Hippocampal formation (tissue), 2 donors: ENCODE data around the gene ST14.

ENCODE experiments used
- DNase-seq, 2 donors: peaks; one replicate each; lab custom pipeline; 2025; lab: John Stamatoyannopoulos, UW

Gene ST14

GRCh38 chr11:130159657-130160497, at the start of gene ST14:
Gene ST14, plus strand, starts transcription at chr11:130159782. Its CDS starts 198 bp downstream, at chr11:130159980.
- no peak for DNase-seq

GRCh38 chr11:130110339-130111108, 49.1 kb upstream of the ST14 start:
- no peak for DNase-seq

- DNase-seq: no peak
These were observed 47.3 kb upstream of the ST14 start for GRCh38 chr11:130112071-130112830.

- no peak for DNase-seq
These were observed 45.3 kb upstream of the ST14 start for GRCh38 chr11:130114281-130114680.

GRCh38 chr11:130114726-130115125, 44.9 kb upstream of the ST14 start:
- DNase-seq: no peak

GRCh38 chr11:130115218-130115617, 44.4 kb upstream of the ST14 start:
- DNase-seq: no peak

GRCh38 chr11:130118165-130118564, 41.4 kb upstream of the ST14 start:
- DNase-seq: no peak

GRCh38 chr11:130118636-130119387, 40.8 kb upstream of the ST14 start:
- no peak for DNase-seq

GRCh38 chr11:130120045-130120444, 39.5 kb upstream of the ST14 start:
- no peak for DNase-seq

- DNase-seq: no peak
These were observed 38.1 kb upstream of the ST14 start for GRCh38 chr11:130121445-130121978.

GRCh38 chr11:130122141-130122575, 37.4 kb upstream of the ST14 start:
- DNase-seq: no peak

GRCh38 chr11:130123414-130124040, 36.1 kb upstream of the ST14 start:
- no peak for DNase-seq

- DNase-seq: no peak
These were observed 35.5 kb upstream of the ST14 start for GRCh38 chr11:130124096-130124495.

GRCh38 chr11:130125638-130126037, 33.9 kb upstream of the ST14 start:
- DNase-seq: no peak

GRCh38 chr11:130126516-130126915, 33.1 kb upstream of the ST14 start:
- no peak for DNase-seq

- DNase-seq: no peak
These were observed 32.1 kb upstream of the ST14 start for GRCh38 chr11:130127509-130127908.

GRCh38 chr11:130128626-130129025, 31.0 kb upstream of the ST14 start:
- DNase-seq: no peak

- DNase-seq: no peak
These were observed 29.7 kb upstream of the ST14 start for GRCh38 chr11:130129922-130130321.

GRCh38 chr11:130131961-130132850, 27.4 kb upstream of the ST14 start:
- DNase-seq: no peak

GRCh38 chr11:130133716-130134115, 25.9 kb upstream of the ST14 start:
- no peak for DNase-seq
